Left ventricle myocardium inferior (tissue), 1 donor: Measurements from ENCODE around the gene TOP1. TPM values are rescaled to one million over a fixed set of nuclear protein-coding genes. Genes with fewer than 3 reads are reported as not detected.
A peak's percentile ranks its signal among the peaks of the same experiment; 100 is the strongest.

Experiments
- DNase-seq: peaks from one replicate; pipeline ENCODE4 v3.0.0-alpha.2; 2020
- H3K27ac ChIP-seq: fragments of 200-600 bp; replicated peaks from 2 replicates; pipeline ENCODE4 v1.8.0; 2021
- H3K27me3 ChIP-seq: fragments of 200-600 bp; 2 replicates; pipeline ENCODE4 v1.8.0; 2021; ENCODE audit warnings: low read depth
- H3K36me3 ChIP-seq: fragments of 200-600 bp; 2 replicates; pipeline ENCODE4 v1.8.0; 2021
- H3K4me1 ChIP-seq: fragments of 200-600 bp; 2 replicates; pipeline ENCODE4 v1.8.0; 2021
- H3K4me3 ChIP-seq: fragments of 200-600 bp; 2 replicates; pipeline ENCODE4 v1.8.0; 2021; ENCODE audit warnings: mild to moderate bottlenecking, moderate library complexity
- H3K9me3 ChIP-seq: fragments of 200-600 bp; replicated peaks from 2 replicates; pipeline ENCODE4 v1.8.0; 2021
- intact Hi-C: fragments of 100-400 bp; cut with micrococcal nuclease; formaldehyde crosslinking; loops from one replicate; pipeline ENCODE4 v1.11.0; 2022
- total RNA-seq: library from RNA; stranded (reverse); fragmentation: NEBNext Ultra II Directional; extraction: Animal tissue kit (Norgen Biotek cat#: 25700); gene quantifications from one replicate; pipeline ENCODE4 v1.2.1, GENCODE V29; 2021
- TF ChIP-seq, protein P1 (sequence below): fragments of 200-600 bp; IDR thresholded peaks from 2 replicates; pipeline ENCODE4 v1.8.0; 2021; ENCODE audit warnings: antibody characterized with exemption, mild to moderate bottlenecking, borderline replicate concordance
- donor health status: DM: no; HTN: yes; CAD: no; lungs with severe emphysema.

The TOP1 gene
- total RNA-seq, 1 donor from 2014 or later, result 23.9 TPM

DNA sequence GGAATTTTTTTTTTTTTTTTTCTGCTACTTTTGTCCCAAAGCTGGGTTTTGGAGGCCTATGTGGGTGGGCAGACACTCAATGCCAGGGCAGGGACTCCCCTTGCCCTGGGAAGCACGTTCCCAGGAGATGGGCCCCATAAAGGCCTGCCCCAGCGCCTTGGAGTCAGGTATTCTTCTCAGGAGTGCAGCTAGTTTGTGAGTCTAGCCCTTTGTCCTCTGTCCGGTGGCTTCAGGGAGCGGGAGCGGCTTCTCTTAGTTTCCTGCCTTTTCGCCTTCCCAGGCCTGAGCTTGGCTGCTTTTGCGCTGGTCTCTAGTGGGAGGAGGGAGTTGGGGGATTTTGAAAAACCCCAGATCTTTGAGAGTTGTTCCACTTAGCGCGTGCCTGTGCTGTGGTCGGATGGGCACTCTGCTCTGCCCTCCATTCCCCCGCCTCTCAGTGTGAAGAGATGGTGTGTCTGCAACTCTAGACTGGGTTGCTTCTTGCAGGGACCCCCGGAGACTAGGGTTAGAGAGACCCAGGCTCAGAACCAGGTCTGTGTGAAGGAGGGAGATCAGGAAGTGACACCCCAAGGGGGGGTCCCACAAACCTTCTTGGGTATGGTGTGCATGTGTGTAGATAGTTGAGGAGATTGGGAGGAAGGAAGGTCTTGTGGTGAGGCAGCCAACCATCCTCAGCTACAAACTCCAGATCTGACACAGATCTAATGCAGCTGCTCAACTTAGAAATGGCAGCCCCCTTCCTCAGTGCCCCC, 110.0 kb downstream of the TOP1 start:
- peaks cover 85% of the 10 kb centered on the region for H3K4me1 ChIP-seq
- TF ChIP-seq, protein P1, sequence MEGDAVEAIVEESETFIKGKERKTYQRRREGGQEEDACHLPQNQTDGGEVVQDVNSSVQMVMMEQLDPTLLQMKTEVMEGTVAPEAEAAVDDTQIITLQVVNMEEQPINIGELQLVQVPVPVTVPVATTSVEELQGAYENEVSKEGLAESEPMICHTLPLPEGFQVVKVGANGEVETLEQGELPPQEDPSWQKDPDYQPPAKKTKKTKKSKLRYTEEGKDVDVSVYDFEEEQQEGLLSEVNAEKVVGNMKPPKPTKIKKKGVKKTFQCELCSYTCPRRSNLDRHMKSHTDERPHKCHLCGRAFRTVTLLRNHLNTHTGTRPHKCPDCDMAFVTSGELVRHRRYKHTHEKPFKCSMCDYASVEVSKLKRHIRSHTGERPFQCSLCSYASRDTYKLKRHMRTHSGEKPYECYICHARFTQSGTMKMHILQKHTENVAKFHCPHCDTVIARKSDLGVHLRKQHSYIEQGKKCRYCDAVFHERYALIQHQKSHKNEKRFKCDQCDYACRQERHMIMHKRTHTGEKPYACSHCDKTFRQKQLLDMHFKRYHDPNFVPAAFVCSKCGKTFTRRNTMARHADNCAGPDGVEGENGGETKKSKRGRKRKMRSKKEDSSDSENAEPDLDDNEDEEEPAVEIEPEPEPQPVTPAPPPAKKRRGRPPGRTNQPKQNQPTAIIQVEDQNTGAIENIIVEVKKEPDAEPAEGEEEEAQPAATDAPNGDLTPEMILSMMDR, result no peak
- peak overlapping the region; percentile 77 for H3K4me3 ChIP-seq
- no peak for DNase-seq
- H3K36me3 ChIP-seq, result no peaks in the 10 kb centered on the region
- H3K27me3 ChIP-seq, result no peaks in the 10 kb centered on the region
- intact Hi-C loops, result loop anchor here (10.0 kb wide), 1 partner anchor 276 kb away; no protein-coding TSS in a partner anchor
- no peaks in the 10 kb centered on the region for H3K9me3 ChIP-seq
- peak overlapping the region; percentile 99 for H3K27ac ChIP-seq

DNA sequence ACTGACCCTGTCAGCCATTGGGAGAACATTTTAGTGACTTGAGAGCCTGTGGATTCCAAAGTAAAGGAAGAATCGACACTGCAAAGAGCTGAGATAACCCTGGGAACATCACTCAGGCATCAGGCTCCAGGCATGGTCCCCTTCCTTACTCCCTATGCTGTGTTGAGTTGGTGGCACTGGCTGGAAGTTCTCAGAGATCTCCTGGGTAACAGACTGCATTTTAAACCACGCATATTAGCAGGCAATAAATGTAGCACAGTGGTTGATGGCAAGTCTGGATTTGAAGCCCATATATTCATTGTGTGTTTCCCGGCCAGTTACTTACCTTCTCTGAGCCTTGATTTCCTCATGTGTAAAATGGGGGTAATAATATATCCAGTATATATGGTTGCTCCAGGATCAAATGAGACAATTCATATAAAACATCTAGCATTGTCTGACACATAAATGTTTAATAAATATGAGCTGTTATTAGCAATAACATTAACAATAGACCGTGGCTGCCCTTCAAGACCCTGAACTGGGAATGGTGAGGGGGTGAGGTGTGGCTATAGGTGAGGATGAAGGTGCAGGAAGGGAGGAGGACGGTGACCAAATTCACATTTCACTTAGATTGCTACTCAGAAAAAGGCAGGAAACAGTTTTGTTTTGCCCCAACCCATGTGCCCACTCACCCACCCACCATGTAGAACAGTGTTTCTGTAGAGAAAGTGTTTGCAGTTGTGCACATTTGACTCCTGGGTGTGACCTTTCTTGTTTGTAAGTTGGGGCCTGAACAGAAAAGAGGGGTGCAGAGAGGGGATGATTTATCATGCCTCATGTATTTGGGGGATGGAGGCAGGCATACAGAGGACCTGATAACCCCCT, 110.8 kb downstream of the TOP1 start:
- TF ChIP-seq, protein P1, result no peak
- Histone ChIP-seq H3K9me3 (no peaks in the 10 kb centered on the region), H3K4me1 (peaks cover 93% of the 10 kb centered on the region), H3K36me3 (no peaks in the 10 kb centered on the region), H3K4me3 (peak overlapping the region; percentile 77), H3K27ac (peak overlapping the region; percentile 99), H3K27me3 (no peaks in the 10 kb centered on the region)
- intact Hi-C loops, result loop anchor here (10.0 kb wide), 1 partner anchor 275 kb away; no protein-coding TSS in a partner anchor
- DNase-seq, result no peak

DNA sequence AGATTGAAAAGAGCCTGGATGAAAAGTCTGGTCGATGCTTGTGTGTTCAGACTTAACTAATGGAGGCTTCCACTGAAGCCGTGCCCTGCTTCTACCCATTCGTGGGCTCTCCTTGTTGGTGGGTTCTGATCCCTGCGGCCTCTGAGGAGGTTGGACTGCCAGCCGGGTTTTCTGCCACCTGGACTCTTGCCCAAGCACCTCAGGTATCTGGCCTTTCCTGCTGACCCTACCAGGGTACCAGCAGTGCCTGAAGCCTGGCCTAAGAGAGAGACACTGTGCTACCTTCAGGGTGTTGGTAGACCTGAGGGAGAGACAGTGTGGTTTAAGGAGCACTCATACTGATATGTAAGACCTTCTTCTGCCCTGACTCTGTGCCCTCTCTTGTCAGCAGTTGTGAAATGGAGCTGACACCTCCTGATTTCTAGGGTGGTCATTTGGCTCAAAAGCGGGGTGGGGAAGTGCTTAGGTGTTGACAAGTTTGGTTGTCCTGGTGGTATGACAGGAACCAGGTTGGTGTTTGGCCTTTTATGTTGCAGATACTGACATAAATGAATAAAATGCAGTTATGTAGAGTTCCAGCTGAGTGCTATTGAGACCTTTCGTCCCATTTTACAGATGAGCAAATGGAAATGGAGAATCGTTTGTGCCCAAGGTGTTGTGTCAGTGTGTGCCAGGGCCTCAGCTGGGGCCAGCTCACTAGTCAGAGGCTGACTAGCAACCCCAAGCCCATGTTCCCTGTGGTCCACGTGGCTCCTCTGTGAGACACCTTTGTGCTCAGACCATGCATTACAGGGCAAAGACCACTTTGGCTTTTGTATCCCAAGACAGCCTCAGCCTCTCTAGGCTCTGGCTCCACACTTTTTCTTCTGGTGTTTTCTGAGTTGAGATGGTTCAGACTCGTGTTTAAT, 111.9 kb downstream of the TOP1 start:
- no peak for DNase-seq
- Histone ChIP-seq H3K27me3 (no peaks in the 10 kb centered on the region), H3K36me3 (no peaks in the 10 kb centered on the region), H3K27ac (peak overlapping the region; percentile 99), H3K4me1 (peaks cover 97% of the 10 kb centered on the region), H3K9me3 (no peaks in the 10 kb centered on the region), H3K4me3 (peak overlapping the region; percentile 77)
- intact Hi-C loops, result no loop called here
- TF ChIP-seq, protein P1, result no peak

DNA sequence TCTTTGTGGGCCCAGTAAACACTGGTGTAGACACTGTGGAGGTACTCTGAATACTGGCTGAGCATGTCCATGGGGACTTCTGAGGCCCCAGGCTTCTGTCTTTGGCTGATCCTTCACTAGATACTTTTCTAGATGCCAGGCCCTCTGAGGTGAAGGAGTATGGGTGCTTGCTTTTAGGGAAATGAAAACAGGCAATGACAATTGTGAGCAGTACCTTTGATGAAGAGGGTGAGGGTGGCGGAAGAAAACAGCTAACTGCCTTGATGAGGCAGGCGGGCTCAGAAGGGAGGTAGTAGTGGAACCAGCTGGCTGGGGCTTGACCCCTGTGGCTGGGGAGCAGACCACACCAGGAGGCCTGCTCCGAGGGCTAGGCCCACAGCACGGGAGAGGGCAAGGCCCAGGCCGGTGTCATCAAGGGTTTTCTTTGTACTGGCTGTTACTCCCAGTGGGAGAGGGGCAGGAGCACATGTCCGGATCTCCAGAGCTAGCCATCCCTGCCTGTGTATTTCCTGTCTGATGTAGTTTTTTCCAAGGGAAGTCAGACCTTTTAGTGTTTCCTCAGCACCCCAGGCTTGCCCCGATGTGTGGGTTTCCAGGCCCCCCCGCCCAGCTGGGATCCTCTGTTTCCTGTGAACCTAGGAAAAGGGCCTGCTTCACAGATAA, 112.7 kb downstream of the TOP1 start:
- H3K27ac ChIP-seq, result peak overlapping the region; percentile 99
- H3K9me3 ChIP-seq, result no peaks in the 10 kb centered on the region
- peak overlapping the region; percentile 77 for H3K4me3 ChIP-seq
- H3K36me3 ChIP-seq, result no peaks in the 10 kb centered on the region
- intact Hi-C loops, result no loop called here
- TF ChIP-seq, protein P1, result no peak
- H3K4me1 ChIP-seq, result peaks cover 97% of the 10 kb centered on the region
- DNase-seq, result peak; percentile 63
- H3K27me3 ChIP-seq, result no peaks in the 10 kb centered on the region
